Heart right ventricle (tissue), 16 donors: ENCODE data around the gene PCDH15. TPM values are rescaled to one million over a fixed set of nuclear protein-coding genes. Genes with fewer than 3 reads are reported as not detected.

ENCODE experiments used
- ATAC-seq, 8 donors: fragments of 200-7000 bp; cut with Tn5 transposase; one replicate each; pipeline ENCODE4 v1.9.1; 2020; ENCODE audit warnings: mild to moderate bottlenecking in 8 of 8, moderate library complexity in 8 of 8, moderate number of reproducible peaks in 1 of 8
- DNase-seq, 2 donors: peaks; one replicate each; pipeline ENCODE4 v3.0.0-alpha.2; 2020
- H3K27ac ChIP-seq, 10 donors: fragments of 200-600 bp; sonication (generic) in 2 of 10; one replicate each; pipeline versions ENCODE4 v1.5.0 to v1.8.0; 2020 to 2022; ENCODE audit warnings: mild to moderate bottlenecking in 3 of 10
- H3K27me3 ChIP-seq, 7 donors: fragments of 200-600 bp; one replicate each; pipeline ENCODE4 v1.8.0; 2021 to 2022; ENCODE audit warnings: mild to moderate bottlenecking in 2 of 7
- H3K36me3 ChIP-seq, 9 donors: fragments of 200-600 bp; sonication (generic) in 1 of 9; one replicate each; pipeline versions ENCODE4 v1.5.0 to v1.8.0; 2020 to 2022; ENCODE audit warnings: mild to moderate bottlenecking in 2 of 9
- H3K4me1 ChIP-seq, 9 donors: fragments of 200-600 bp; sonication (generic) in 1 of 9; one replicate each; pipeline versions ENCODE4 v1.5.0 to v1.8.0; 2020 to 2022; ENCODE audit warnings: mild to moderate bottlenecking in 4 of 9
- H3K4me3 ChIP-seq, 10 donors: fragments of 200-600 bp; sonication (generic) in 2 of 10; one replicate each; pipeline versions ENCODE4 v1.5.0 to v1.8.0; 2020 to 2022; ENCODE audit warnings: mild to moderate bottlenecking in 7 of 10, moderate library complexity in 2 of 10
- H3K9me3 ChIP-seq, 11 donors: fragments of 200-600 bp in 10 of 11; sonication (generic) in 2 of 11; one replicate each; pipeline versions ENCODE4 v1.5.0 to v1.8.0; 2013 to 2022; ENCODE audit warnings: mild to moderate bottlenecking in 2 of 11, control low read depth in 1 of 11, moderate library complexity in 1 of 11
- WGBS, 2 donors: extraction: QIAGEN DNeasy Blood & Tissue Kit; methylation state at CpG; one replicate each; pipeline ENCODE4 v1.1.7; 2013; ENCODE audit warnings: inconsistent platforms in 1 of 2; 5-methylcytosine and 5-hydroxymethylcytosine counted together
- intact Hi-C, 10 donors: fragments of 100-400 bp; cut with DNase I; formaldehyde crosslinking; loops; one replicate each; pipeline versions ENCODE4 v1.11.1 to v1.14.2; 2022
- polyA plus RNA-seq, 2 donors: library from polyadenylated mRNA; stranded (reverse); fragments of 200-250 nt; gene quantifications; one replicate each; pipeline ENCODE4 v1.2.3, GENCODE V29; 2013
- total RNA-seq, 10 donors: library from RNA; stranded (reverse); fragmentation: NEBNext Ultra II Directional in 3 of 10; extraction: Animal tissue kit (Norgen Biotek cat#: 25700) in 3 of 10; gene quantifications; one replicate each; pipeline versions ENCODE4 v1.2.1 to v1.2.4, GENCODE V29; 2021 to 2023
- TF ChIP-seq, protein P1 (sequence below), 9 donors: fragments of 200-600 bp; sonication (generic) in 2 of 9; IDR thresholded peaks; one replicate each; pipeline versions ENCODE4 v1.5.0 to v1.8.0; 2021 to 2022; ENCODE audit warnings: antibody characterized with exemption in 9 of 9, mild to moderate bottlenecking in 5 of 9, moderate library complexity in 1 of 9
- donor health status: Arrhythmogenic right ventricular cardiomyopathy.
- donor health status: ischemic (EF 13 %, LVEDD 7.1; RV severe dilation, severe dysfunction).
- donor health status: healthy with polysubstance abuse.
- donor health status: DM: no; HTN: yes; CAD: no.
- donor health status: DM: no; HTN: no; CAD: no.
- donor health status: ischemic (EF 25% LVEDD 6.9; RV normal size, moderate dysfunction).
- donor health status: ischemic (EF 25% LVEDD 5.7; RV mildly dilated, moderate dysfunction).
- donor health status: healthy.
- donor health status: DM: yes; HTN: yes; CAD: no.
- donor health status: Ischemic cardiomyopathy.
- donor health status: ischemic (EF 35%, LVEDD 5.7; RV mildly dilated, moderate dysfunction).
- donor health status: nonischemic (EF 11% LVEDD 7.7; RV severe dilation, severe dysfunction).
- donor health status: DM: yes; HTN: yes; CAD: no.
- donor health status: PGD.
- donor health status: ischemic (EF 29% LVEDD 5.4; RV normal size, mild dysfunction).
- donor health status: nonischemic (EF 23%, LVEDD 6.1; RV moderate dilation, normal function).

Gene PCDH15
- total and polyA plus RNA-seq, 12 donors: 0.05 to 1.00 (median 0.34) TPM

GRCh38 chr10:54314430-54314829 lies 486.6 kb downstream of the PCDH15 start:
- H3K27me3 ChIP-seq: no peaks in the 10 kb centered on the region
- DNase-seq (no peak), ATAC-seq (no peak)
- H3K4me1 ChIP-seq: no peaks in the 10 kb centered on the region
- TF ChIP-seq, protein P1, sequence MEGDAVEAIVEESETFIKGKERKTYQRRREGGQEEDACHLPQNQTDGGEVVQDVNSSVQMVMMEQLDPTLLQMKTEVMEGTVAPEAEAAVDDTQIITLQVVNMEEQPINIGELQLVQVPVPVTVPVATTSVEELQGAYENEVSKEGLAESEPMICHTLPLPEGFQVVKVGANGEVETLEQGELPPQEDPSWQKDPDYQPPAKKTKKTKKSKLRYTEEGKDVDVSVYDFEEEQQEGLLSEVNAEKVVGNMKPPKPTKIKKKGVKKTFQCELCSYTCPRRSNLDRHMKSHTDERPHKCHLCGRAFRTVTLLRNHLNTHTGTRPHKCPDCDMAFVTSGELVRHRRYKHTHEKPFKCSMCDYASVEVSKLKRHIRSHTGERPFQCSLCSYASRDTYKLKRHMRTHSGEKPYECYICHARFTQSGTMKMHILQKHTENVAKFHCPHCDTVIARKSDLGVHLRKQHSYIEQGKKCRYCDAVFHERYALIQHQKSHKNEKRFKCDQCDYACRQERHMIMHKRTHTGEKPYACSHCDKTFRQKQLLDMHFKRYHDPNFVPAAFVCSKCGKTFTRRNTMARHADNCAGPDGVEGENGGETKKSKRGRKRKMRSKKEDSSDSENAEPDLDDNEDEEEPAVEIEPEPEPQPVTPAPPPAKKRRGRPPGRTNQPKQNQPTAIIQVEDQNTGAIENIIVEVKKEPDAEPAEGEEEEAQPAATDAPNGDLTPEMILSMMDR (IDR thresholded peaks at IDR 0.05): no peak
- H3K4me3 ChIP-seq: no peak overlapping the region
- no peaks in the 10 kb centered on the region for H3K36me3 ChIP-seq
- no peak overlapping the region for H3K27ac ChIP-seq
- H3K9me3 ChIP-seq: peaks cover 0 to 8% (median 0%) of the 10 kb centered on the region in 11 donors
- intact Hi-C loops: no loop called here
- 93 to 95% methylated on average over 3 of the region's 3 CpGs for WGBS, 2 donors

DNA sequence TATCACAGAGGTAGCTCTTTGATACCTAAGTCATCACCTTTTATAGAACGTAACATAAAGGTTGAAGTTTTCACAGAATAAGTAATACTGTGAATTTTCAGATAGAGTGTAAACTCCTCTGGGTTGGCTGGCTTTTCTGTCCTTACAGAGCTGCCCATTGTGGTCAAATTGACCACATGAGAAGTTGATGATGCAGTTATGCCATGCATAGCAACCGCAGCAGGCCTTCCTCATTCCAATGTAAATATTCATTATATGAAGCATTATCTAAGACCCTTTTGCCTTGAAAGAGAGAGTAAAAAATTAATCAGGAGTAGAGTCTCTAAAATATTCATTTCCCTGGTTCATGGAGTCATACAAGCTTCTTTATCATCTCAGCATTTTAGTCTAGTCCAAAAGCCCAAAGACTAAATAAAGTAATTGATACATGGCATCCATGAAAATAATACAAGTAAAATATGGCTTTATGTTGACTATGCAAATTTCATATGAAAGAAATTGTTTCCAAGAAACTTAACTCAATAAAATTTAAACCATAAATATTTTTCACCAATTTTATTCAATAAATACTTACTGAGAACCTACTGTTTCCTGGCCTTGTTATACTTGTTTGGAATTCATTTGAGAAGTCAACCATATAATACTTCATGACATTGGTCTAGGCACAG lies 516.4 kb downstream of the PCDH15 start:
- no peak for DNase-seq
- no peak overlapping the region for H3K4me3 ChIP-seq
- 79 to 86% methylated on average over 2 of the region's 2 CpGs for WGBS, 2 donors
- no peaks in the 10 kb centered on the region for H3K4me1 ChIP-seq
- intact Hi-C loops: no loop called here
- no peaks in the 10 kb centered on the region for H3K36me3 ChIP-seq
- no peak overlapping the region for H3K27ac ChIP-seq
- TF ChIP-seq, protein P1 (IDR thresholded peaks at IDR 0.05): no peak
- H3K9me3 ChIP-seq: peaks cover 0 to 12% (median 0%) of the 10 kb centered on the region in 11 donors
- no peaks in the 10 kb centered on the region for H3K27me3 ChIP-seq
- no peak for ATAC-seq

- intact Hi-C loops: no loop called here
- DNase-seq (no peak), ATAC-seq (no peak)
- Histone ChIP-seq H3K27ac (no peak overlapping the region), H3K4me3 (no peak overlapping the region), H3K9me3 (peaks cover 0 to 7% (median 0%) of the 10 kb centered on the region in 11 donors), H3K36me3 (no peaks in the 10 kb centered on the region), H3K27me3 (no peaks in the 10 kb centered on the region), H3K4me1 (no peaks in the 10 kb centered on the region)
- 33 to 35% methylated on average over 2 of the region's 2 CpGs for WGBS, 2 donors
- TF ChIP-seq, protein P1 (IDR thresholded peaks at IDR 0.05): no peak
Observed at GRCh38 chr10:54282012-54282411, 519.0 kb downstream of the PCDH15 start.

- no peaks in the 10 kb centered on the region for H3K36me3 ChIP-seq
- intact Hi-C loops: loop anchor here in 1 of 10 donors (10.0 kb wide), 1 partner anchor 72 kb away; no protein-coding TSS in a partner anchor
- peaks cover 0 to 15% (median 0%) of the 10 kb centered on the region in 11 donors for H3K9me3 ChIP-seq
- 67 to 70% methylated on average over 1 of the region's 1 CpG for WGBS, 2 donors
- TF ChIP-seq, protein P1 (IDR thresholded peaks at IDR 0.05): no peak
- ATAC-seq (no peak), DNase-seq (no peak)
- H3K27me3 ChIP-seq: no peaks in the 10 kb centered on the region
- H3K4me3 ChIP-seq: no peak overlapping the region
- H3K27ac ChIP-seq: no peak overlapping the region
- H3K4me1 ChIP-seq: no peaks in the 10 kb centered on the region
Observed at GRCh38 chr10:54266395-54266794, 534.6 kb downstream of the PCDH15 start.
